ENCODE measurements around the gene DUSP21. TPM values are rescaled to one million over a fixed set of nuclear protein-coding genes. Genes with fewer than 3 reads are reported as not detected.
"Not testable (repeated sequence)": the region's sequence is repeated elsewhere in the genome, so short reads cannot be mapped to it uniquely, and the experiment has no call there.

Gene DUSP21
- polyA plus RNA-seq, 2 of the 4 experiments (the other 2 are of a cell fraction) = not detected

DNA sequence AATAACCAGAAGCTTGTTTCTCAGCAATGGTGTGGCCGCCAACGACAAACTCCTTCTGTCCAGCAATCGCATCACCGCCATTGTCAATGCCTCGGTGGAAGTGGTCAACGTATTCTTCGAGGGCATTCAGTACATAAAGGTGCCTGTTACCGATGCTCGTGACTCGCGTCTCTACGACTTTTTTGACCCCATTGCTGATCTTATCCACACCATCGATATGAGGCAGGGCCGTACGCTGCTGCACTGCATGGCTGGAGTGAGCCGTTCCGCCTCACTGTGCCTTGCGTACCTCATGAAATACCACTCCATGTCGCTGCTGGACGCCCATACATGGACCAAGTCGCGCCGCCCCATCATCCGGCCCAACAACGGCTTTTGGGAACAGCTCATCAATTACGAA lies 383 bp downstream of the DUSP21 start (continued):
- TF ChIP-seq, protein P1, sequence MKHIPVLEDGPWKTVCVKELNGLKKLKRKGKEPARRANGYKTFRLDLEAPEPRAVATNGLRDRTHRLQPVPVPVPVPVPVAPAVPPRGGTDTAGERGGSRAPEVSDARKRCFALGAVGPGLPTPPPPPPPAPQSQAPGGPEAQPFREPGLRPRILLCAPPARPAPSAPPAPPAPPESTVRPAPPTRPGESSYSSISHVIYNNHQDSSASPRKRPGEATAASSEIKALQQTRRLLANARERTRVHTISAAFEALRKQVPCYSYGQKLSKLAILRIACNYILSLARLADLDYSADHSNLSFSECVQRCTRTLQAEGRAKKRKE (CRISPR knock-in tag; IDR thresholded peaks at IDR 0.05; ENCODE audit: low read depth) = no peak
- TF ChIP-seq RARB (CRISPR knock-in tag; IDR thresholded peaks at IDR 0.05) = no peak

DNA sequence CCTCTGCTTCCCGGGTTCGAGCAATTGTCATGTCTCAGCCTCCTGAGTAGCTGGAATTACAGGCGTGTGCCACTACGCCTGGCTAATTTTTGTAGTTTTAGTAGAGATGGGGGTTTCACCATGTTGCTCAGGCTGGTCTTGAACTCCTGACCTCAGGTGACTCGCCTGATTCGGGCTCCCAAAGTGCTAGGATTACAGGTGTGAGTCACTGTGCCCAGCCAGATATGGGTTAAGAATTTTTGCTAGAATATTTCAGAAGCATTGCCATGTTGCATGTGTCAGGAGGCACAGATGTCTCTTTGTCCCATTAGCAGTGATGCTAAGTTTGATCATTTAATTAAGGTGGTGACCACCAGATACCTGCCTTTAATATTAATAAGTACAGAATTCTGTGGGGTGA lies 7.1 kb downstream of the DUSP21 start:
- H3K27ac ChIP-seq; POLR2A ChIA-PET; CTCF ChIA-PET; H3K9me3 ChIP-seq; H3K4me1 ChIP-seq; H3K4me3 ChIP-seq; DNase-seq (ENCODE audit: low read depth in 1 of 2, low spot score in 1 of 2); FAIRE-seq; H3K4me2 ChIP-seq; ATAC-seq: not testable (repeated sequence)
- 88% methylated on average over 4 of the region's 6 CpGs for WGBS (ENCODE audit: missing lambda C conversion rate)

DNA sequence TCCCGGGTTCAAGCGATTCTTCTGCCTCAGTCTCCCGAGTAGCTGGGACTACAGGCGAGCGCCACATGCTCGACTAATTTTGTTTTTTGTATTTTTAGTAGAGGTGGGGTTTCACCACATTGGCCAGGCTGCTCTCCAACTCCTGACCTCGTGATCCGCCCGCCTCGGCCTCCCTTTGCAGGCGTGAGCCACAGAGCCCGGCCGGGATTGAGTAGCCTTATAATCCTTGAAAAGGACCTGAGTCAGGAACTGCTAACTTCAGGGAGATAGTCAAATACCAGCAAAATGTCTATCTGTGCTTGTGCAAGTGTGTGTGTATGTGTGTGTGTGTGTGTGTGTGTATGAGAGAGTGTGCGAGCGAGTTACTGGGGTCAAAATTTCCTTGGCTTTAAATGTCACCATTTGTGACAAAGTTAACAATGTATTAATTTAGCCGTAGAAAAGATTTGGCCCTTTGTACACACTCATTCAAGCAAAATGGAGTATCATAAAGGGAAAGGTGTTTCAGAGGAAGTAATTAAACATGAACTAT lies 27.4 kb downstream of the DUSP21 start:
- H3K4me1 ChIP-seq = 0 out of 3 replicates have a peak, but pooled peaks cover 11% of the 10 kb centered on the region
- TF ChIP-seq MYC (IDR thresholded peaks at IDR 0.05; ENCODE audit: borderline replicate concordance, low read length) (no peak), ZNF302 (CRISPR knock-in tag; IDR thresholded peaks at IDR 0.05) (no peak), ZSCAN20 (CRISPR knock-in tag; IDR thresholded peaks at IDR 0.05) (no peak), CEBPB (IDR thresholded peaks at IDR 0.05) (no peak), NPAS2 (CRISPR knock-in tag; IDR thresholded peaks at IDR 0.05; ENCODE audit: borderline replicate concordance) (no peak), PHF8 (IDR thresholded peaks at IDR 0.05; ENCODE audit: borderline replicate concordance, low read depth) (no peak), FOSB (CRISPR knock-in tag; IDR thresholded peaks at IDR 0.05) (no peak), EHMT2 (IDR thresholded peaks at IDR 0.05; ENCODE audit: low read depth) (no peak), FOSL2 (IDR thresholded peaks at IDR 0.05) (no peak), FOSL2 (CRISPR knock-in tag; IDR thresholded peaks at IDR 0.05) (no peak), NFE2L2 (conservative IDR thresholded peaks at IDR 0.05; ENCODE audit: low read length) (no peak), HOXA7 (CRISPR knock-in tag; IDR thresholded peaks at IDR 0.05) (no peak), RCOR1 (IDR thresholded peaks at IDR 0.05; ENCODE audit: low read depth, low read length) (no peak), RAD21 (conservative IDR thresholded peaks at IDR 0.05 in 1 of 2, IDR thresholded peaks at IDR 0.05 in 1 of 2) (no peak), CBX2 (IDR thresholded peaks at IDR 0.05; ENCODE audit: borderline replicate concordance, low read depth) (no peak), RARB (CRISPR knock-in tag; IDR thresholded peaks at IDR 0.05) (no peak), JUNB (IDR thresholded peaks at IDR 0.05) (no peak), CHD2 (IDR thresholded peaks at IDR 0.05; ENCODE audit: low read length, partially characterized antibody) (no peak), SREBF2 (IDR thresholded peaks at IDR 0.05) (no peak)
- TF ChIP-seq, protein P2, sequence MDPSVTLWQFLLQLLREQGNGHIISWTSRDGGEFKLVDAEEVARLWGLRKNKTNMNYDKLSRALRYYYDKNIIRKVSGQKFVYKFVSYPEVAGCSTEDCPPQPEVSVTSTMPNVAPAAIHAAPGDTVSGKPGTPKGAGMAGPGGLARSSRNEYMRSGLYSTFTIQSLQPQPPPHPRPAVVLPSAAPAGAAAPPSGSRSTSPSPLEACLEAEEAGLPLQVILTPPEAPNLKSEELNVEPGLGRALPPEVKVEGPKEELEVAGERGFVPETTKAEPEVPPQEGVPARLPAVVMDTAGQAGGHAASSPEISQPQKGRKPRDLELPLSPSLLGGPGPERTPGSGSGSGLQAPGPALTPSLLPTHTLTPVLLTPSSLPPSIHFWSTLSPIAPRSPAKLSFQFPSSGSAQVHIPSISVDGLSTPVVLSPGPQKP (IDR thresholded peaks at IDR 0.05; ENCODE audit: low read depth, low read length) = no peak
- TF ChIP-seq, protein P3, sequence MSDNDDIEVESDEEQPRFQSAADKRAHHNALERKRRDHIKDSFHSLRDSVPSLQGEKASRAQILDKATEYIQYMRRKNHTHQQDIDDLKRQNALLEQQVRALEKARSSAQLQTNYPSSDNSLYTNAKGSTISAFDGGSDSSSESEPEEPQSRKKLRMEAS (IDR thresholded peaks at IDR 0.05) = no peak
- H3K9me3 ChIP-seq = no peaks in the 10 kb centered on the region
- H3K4me3 ChIP-seq = peak overlapping the region; percentile 79
- 92% methylated on average over 16 of the region's 16 CpGs for WGBS (ENCODE audit: missing lambda C conversion rate)
- H3K27ac ChIP-seq = peak overlapping the region; percentile 99 to 100
- DNase-seq (ENCODE audit: low read depth in 1 of 2, low spot score in 1 of 2) (no peak), ATAC-seq (no peak), FAIRE-seq (no peak)
- H3K4me2 ChIP-seq = peak overlapping the region; percentile 84
- ChIA-PET CTCF (no interaction called here), POLR2A (interaction anchor here (0.5 to 0.8 kb wide), 2 partner anchors 249 to 562 kb away, joined by 3 read pairs; no protein-coding TSS in a partner anchor)
